HEK293 (cell line): ENCODE data around the gene TECR.

Source experiments
- EGR2 ChIP-seq: fragments of 450-650 bp; formaldehyde crosslinking; IDR thresholded peaks from 2 replicates; pipeline ENCODE4 v1.5.1; 2016; ENCODE audit warnings: low read depth, missing biosample characterization, missing genetic modification characterization
- GLIS1 ChIP-seq: fragments of 450-650 bp; formaldehyde crosslinking; IDR thresholded peaks from 2 replicates; pipeline ENCODE4 v1.5.1; 2016; ENCODE audit warnings: missing biosample characterization, missing genetic modification characterization
- GLIS2 ChIP-seq: fragments of 450-650 bp; formaldehyde crosslinking; IDR thresholded peaks from 2 replicates; pipeline ENCODE4 v1.5.1; 2016; ENCODE audit warnings: missing biosample characterization, missing genetic modification characterization
- KLF10 ChIP-seq: fragments of 450-650 bp; IDR thresholded peaks from 2 replicates; pipeline ENCODE4 v1.5.1; 2018; ENCODE audit warnings: missing biosample characterization, mild to moderate bottlenecking, missing genetic modification characterization
- KLF8 ChIP-seq: fragments of 450-650 bp; formaldehyde crosslinking; IDR thresholded peaks from 2 replicates; pipeline ENCODE4 v1.5.1; 2016; ENCODE audit warnings: missing biosample characterization, missing genetic modification characterization
- OVOL3 ChIP-seq: fragments of 450-650 bp; formaldehyde crosslinking; IDR thresholded peaks from 2 replicates; pipeline ENCODE4 v1.5.1; 2016; ENCODE audit warnings: missing biosample characterization, missing genetic modification characterization
- REPIN1 ChIP-seq: fragments of 450-650 bp; formaldehyde crosslinking; IDR thresholded peaks from 2 replicates; pipeline ENCODE4 v1.5.1; 2017; ENCODE audit warnings: missing biosample characterization, missing genetic modification characterization, low read depth
- SP2 ChIP-seq: fragments of 450-650 bp; formaldehyde crosslinking; IDR thresholded peaks from 2 replicates; pipeline ENCODE4 v1.5.1; 2016; ENCODE audit warnings: missing biosample characterization, missing genetic modification characterization
- SP7 ChIP-seq: fragments of 450-650 bp; formaldehyde crosslinking; IDR thresholded peaks from 2 replicates; pipeline ENCODE4 v1.5.1; 2016; ENCODE audit warnings: missing biosample characterization, missing genetic modification characterization
- TCF7L2 ChIP-seq: IDR thresholded peaks from 2 replicates; pipeline ENCODE4 v1.6.1; 2011; ENCODE audit warnings: low read depth, mild to moderate bottlenecking, inconsistent platforms, low read length, moderate library complexity, borderline replicate concordance
- YY1 ChIP-seq: fragments of 450-650 bp; formaldehyde crosslinking; IDR thresholded peaks from 2 replicates; pipeline ENCODE4 v1.5.1; 2018; ENCODE audit warnings: missing biosample characterization, missing genetic modification characterization
- ZBTB21 ChIP-seq: fragments of 450-650 bp; formaldehyde crosslinking; IDR thresholded peaks from 2 replicates; pipeline ENCODE4 v1.5.1; 2017; ENCODE audit warnings: missing biosample characterization, missing genetic modification characterization
- ZBTB8A ChIP-seq: fragments of 450-650 bp; formaldehyde crosslinking; IDR thresholded peaks from 2 replicates; pipeline ENCODE4 v1.5.1; 2016; ENCODE audit warnings: missing biosample characterization, missing genetic modification characterization
- ZFP3 ChIP-seq: fragments of 450-650 bp; formaldehyde crosslinking; IDR thresholded peaks from 2 replicates; pipeline ENCODE4 v1.5.1; 2016; ENCODE audit warnings: low read depth, missing biosample characterization, missing genetic modification characterization
- ZNF121 ChIP-seq: fragments of 450-650 bp; formaldehyde crosslinking; IDR thresholded peaks from 2 replicates; pipeline ENCODE4 v1.5.1; 2016; ENCODE audit warnings: missing biosample characterization, missing genetic modification characterization
- ZNF157 ChIP-seq: fragments of 450-650 bp; formaldehyde crosslinking; IDR thresholded peaks from 2 replicates; pipeline ENCODE4 v1.5.1; 2016; ENCODE audit warnings: missing biosample characterization, missing genetic modification characterization
- ZNF16 ChIP-seq: fragments of 450-650 bp; formaldehyde crosslinking; IDR thresholded peaks from 2 replicates; pipeline ENCODE4 v1.5.1; 2016; ENCODE audit warnings: low read depth, missing biosample characterization, missing genetic modification characterization
- ZNF174 ChIP-seq: fragments of 450-650 bp; formaldehyde crosslinking; IDR thresholded peaks from 2 replicates; pipeline ENCODE4 v1.5.0; 2017; ENCODE audit warnings: missing biosample characterization, mild to moderate bottlenecking, missing genetic modification characterization
- ZNF302 ChIP-seq: fragments of 450-650 bp; formaldehyde crosslinking; IDR thresholded peaks from 2 replicates; pipeline ENCODE4 v1.5.1; 2016; ENCODE audit warnings: missing biosample characterization, missing genetic modification characterization, low read depth
- ZNF335 ChIP-seq: fragments of 450-650 bp; formaldehyde crosslinking; conservative IDR thresholded peaks from 2 replicates; pipeline ENCODE4 v1.5.1; 2016; ENCODE audit warnings: missing biosample characterization, missing genetic modification characterization
- ZNF394 ChIP-seq: fragments of 450-650 bp; formaldehyde crosslinking; IDR thresholded peaks from 2 replicates; pipeline ENCODE4 v1.5.1; 2016; ENCODE audit warnings: missing biosample characterization, missing genetic modification characterization, mild to moderate bottlenecking, moderate library complexity, borderline replicate concordance
- ZNF48 ChIP-seq: fragments of 450-650 bp; formaldehyde crosslinking; IDR thresholded peaks from 2 replicates; pipeline ENCODE4 v1.5.1; 2016; ENCODE audit warnings: missing biosample characterization, missing genetic modification characterization
- ZNF529 ChIP-seq: fragments of 450-650 bp; formaldehyde crosslinking; IDR thresholded peaks from 2 replicates; pipeline ENCODE4 v1.5.1; 2017; ENCODE audit warnings: missing genetic modification characterization, missing biosample characterization; ENCODE audit not compliant: insufficient replicate concordance
- ZNF561 ChIP-seq: fragments of 450-650 bp; IDR thresholded peaks from 2 replicates; pipeline ENCODE4 v1.5.1; 2018; ENCODE audit warnings: missing biosample characterization, missing genetic modification characterization, borderline replicate concordance
- ZNF571 ChIP-seq: fragments of 450-650 bp; formaldehyde crosslinking; IDR thresholded peaks from 2 replicates; pipeline ENCODE4 v1.5.0; 2017; ENCODE audit warnings: missing biosample characterization, missing genetic modification characterization
- ZNF600 ChIP-seq: fragments of 450-650 bp; formaldehyde crosslinking; IDR thresholded peaks from 2 replicates; pipeline ENCODE4 v1.5.1; 2016; ENCODE audit warnings: missing biosample characterization, missing genetic modification characterization
- ZNF629 ChIP-seq: fragments of 450-650 bp; formaldehyde crosslinking; IDR thresholded peaks from 2 replicates; pipeline ENCODE4 v1.5.1; 2017; ENCODE audit warnings: missing biosample characterization, missing genetic modification characterization
- ZNF654 ChIP-seq: fragments of 450-650 bp; formaldehyde crosslinking; IDR thresholded peaks from 2 replicates; pipeline ENCODE4 v1.5.1; 2016; ENCODE audit warnings: low read depth, missing biosample characterization, missing genetic modification characterization
- ZNF777 ChIP-seq: fragments of 450-650 bp; formaldehyde crosslinking; IDR thresholded peaks from 2 replicates; pipeline ENCODE4 v1.5.1; 2017; ENCODE audit warnings: missing biosample characterization, missing genetic modification characterization, borderline replicate concordance
- TF ChIP-seq, protein P1 (sequence below): fragments of 450-650 bp; IDR thresholded peaks from 2 replicates; pipeline ENCODE4 v1.5.1; 2018; ENCODE audit warnings: missing biosample characterization, mild to moderate bottlenecking, missing genetic modification characterization
- TF ChIP-seq, protein P2 (sequence below): fragments of 450-650 bp; formaldehyde crosslinking; IDR thresholded peaks from 2 replicates; pipeline ENCODE4 v1.5.1; 2016; ENCODE audit warnings: missing biosample characterization, missing genetic modification characterization
- TF ChIP-seq, protein P3 (sequence below): fragments of 450-650 bp; formaldehyde crosslinking; IDR thresholded peaks from 2 replicates; pipeline ENCODE4 v1.5.1; 2016; ENCODE audit warnings: missing biosample characterization, missing genetic modification characterization, low read depth
- TF ChIP-seq, protein P4 (sequence below): fragments of 450-650 bp; formaldehyde crosslinking; IDR thresholded peaks from 2 replicates; pipeline ENCODE4 v1.5.1; 2017; ENCODE audit warnings: missing biosample characterization, missing genetic modification characterization

The TECR gene

DNA sequence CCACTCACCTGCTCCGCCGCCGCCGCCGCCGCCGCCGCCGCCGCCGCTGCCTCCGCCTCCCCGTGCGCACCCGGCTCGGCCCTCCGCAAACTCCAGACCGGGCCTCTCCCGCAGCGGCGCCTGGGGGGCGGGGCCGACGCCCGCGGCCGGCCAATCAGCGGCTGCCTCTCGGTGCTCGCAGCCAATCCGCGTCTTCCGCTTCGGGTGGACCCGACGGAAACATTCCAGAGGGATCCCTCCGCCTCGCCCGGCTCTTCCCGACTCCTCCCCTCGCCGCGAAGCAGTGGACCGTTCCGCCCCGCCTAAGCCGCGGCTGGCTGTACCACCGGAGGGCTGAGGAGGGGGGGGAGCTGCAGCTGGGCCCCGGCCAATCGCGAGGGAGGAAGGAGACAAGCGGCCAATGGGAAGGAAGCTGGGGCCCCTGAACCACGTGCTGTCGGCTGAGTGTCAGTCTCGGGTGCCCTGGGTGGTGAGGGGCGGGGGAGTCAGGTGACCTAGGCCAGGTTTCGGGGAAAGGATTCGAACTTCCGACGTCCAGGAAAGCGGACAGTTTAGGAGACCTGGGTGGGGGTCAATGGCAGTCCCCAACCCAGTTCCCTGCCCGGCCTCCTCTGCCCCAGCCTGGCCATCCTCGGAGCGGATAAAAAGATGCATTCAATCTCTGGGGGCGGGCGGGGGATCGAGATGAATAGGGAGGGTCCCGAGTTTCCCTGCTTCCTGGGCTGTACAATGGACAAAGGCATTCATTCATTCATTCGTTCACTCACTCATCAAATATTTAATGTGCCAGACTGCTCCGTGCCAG is 33.2 kb upstream of the TECR start, which contains the start of gene GIPC1 (continued):
- TF ChIP-seq, protein P1, sequence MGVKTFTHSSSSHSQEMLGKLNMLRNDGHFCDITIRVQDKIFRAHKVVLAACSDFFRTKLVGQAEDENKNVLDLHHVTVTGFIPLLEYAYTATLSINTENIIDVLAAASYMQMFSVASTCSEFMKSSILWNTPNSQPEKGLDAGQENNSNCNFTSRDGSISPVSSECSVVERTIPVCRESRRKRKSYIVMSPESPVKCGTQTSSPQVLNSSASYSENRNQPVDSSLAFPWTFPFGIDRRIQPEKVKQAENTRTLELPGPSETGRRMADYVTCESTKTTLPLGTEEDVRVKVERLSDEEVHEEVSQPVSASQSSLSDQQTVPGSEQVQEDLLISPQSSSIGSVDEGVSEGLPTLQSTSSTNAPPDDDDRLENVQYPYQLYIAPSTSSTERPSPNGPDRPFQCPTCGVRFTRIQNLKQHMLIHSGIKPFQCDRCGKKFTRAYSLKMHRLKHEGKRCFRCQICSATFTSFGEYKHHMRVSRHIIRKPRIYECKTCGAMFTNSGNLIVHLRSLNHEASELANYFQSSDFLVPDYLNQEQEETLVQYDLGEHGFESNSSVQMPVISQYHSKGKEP = no peak; the same call in 1 of the 2 replicates
- peak; percentile 45; the same call in 1 of the 2 replicates for TF ChIP-seq ZNF394 (tag by site-specific recombination)
- no peak for TF ChIP-seq ZNF571 (tag by site-specific recombination)
- TF ChIP-seq SP2 = peak; percentile 98
- no peak for TF ChIP-seq ZFP3 (tag by site-specific recombination)
- no peak for TF ChIP-seq ZNF157 (tag by site-specific recombination)
- TF ChIP-seq SP7 = peak; percentile 77; the same call in 1 of the 2 replicates
- TF ChIP-seq ZBTB21 (tag by site-specific recombination) = peak; percentile 45
- no peak for TF ChIP-seq ZNF654 (tag by site-specific recombination)
- TF ChIP-seq ZNF302 (tag by site-specific recombination) = no peak
- TF ChIP-seq YY1 (tag by site-specific recombination) = no peak
- TF ChIP-seq ZNF48 (tag by site-specific recombination) = no peak
- TF ChIP-seq ZNF777 (tag by site-specific recombination) = peak; percentile 74; the same call in 1 of the 2 replicates
- TF ChIP-seq KLF10 (tag by site-specific recombination) = peak; percentile 85; the same call in 1 of the 2 replicates
- peak; percentile 49 for TF ChIP-seq ZBTB8A (tag by site-specific recombination)
- TF ChIP-seq ZNF335 (tag by site-specific recombination) = peak; percentile 20; the same call in 1 of the 2 replicates
- TF ChIP-seq GLIS1 (tag by site-specific recombination) = peak; percentile 86
- TF ChIP-seq EGR2 = 0 out of 2 replicates have a peak, but pooled peaks have one; percentile 39
- TF ChIP-seq ZNF629 (tag by site-specific recombination) = peak; percentile 75
- TF ChIP-seq KLF8 (tag by site-specific recombination) = peak; percentile 92
- TF ChIP-seq, protein P2, sequence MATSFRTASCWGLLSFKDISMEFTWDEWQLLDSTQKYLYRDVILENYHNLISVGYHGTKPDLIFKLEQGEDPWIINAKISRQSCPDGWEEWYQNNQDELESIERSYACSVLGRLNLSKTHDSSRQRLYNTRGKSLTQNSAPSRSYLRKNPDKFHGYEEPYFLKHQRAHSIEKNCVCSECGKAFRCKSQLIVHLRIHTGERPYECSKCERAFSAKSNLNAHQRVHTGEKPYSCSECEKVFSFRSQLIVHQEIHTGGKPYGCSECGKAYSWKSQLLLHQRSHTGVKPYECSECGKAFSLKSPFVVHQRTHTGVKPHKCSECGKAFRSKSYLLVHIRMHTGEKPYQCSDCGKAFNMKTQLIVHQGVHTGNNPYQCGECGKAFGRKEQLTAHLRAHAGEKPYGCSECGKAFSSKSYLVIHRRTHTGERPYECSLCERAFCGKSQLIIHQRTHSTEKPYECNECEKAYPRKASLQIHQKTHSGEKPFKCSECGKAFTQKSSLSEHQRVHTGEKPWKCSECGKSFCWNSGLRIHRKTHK (tag by site-specific recombination) = no peak
- TF ChIP-seq GLIS2 (tag by site-specific recombination) = peak; percentile 72
- TF ChIP-seq OVOL3 (tag by site-specific recombination) = no peak
- TF ChIP-seq ZNF121 (tag by site-specific recombination) = no peak
- TF ChIP-seq REPIN1 (tag by site-specific recombination) = no peak
- no peak for TF ChIP-seq ZNF16 (tag by site-specific recombination)
- no peak for TF ChIP-seq ZNF529 (tag by site-specific recombination)
- peak; percentile 85; the same call in 1 of the 2 replicates for TF ChIP-seq ZNF561 (tag by site-specific recombination)
- TF ChIP-seq, protein P3, sequence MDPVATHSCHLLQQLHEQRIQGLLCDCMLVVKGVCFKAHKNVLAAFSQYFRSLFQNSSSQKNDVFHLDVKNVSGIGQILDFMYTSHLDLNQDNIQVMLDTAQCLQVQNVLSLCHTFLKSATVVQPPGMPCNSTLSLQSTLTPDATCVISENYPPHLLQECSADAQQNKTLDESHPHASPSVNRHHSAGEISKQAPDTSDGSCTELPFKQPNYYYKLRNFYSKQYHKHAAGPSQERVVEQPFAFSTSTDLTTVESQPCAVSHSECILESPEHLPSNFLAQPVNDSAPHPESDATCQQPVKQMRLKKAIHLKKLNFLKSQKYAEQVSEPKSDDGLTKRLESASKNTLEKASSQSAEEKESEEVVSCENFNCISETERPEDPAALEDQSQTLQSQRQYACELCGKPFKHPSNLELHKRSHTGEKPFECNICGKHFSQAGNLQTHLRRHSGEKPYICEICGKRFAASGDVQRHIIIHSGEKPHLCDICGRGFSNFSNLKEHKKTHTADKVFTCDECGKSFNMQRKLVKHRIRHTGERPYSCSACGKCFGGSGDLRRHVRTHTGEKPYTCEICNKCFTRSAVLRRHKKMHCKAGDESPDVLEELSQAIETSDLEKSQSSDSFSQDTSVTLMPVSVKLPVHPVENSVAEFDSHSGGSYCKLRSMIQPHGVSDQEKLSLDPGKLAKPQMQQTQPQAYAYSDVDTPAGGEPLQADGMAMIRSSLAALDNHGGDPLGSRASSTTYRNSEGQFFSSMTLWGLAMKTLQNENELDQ = no peak
- no peak for TF ChIP-seq ZNF174 (tag by site-specific recombination)
- no peak for TF ChIP-seq TCF7L2
- TF ChIP-seq ZNF600 (tag by site-specific recombination) = peak; percentile 88
- TF ChIP-seq, protein P4, sequence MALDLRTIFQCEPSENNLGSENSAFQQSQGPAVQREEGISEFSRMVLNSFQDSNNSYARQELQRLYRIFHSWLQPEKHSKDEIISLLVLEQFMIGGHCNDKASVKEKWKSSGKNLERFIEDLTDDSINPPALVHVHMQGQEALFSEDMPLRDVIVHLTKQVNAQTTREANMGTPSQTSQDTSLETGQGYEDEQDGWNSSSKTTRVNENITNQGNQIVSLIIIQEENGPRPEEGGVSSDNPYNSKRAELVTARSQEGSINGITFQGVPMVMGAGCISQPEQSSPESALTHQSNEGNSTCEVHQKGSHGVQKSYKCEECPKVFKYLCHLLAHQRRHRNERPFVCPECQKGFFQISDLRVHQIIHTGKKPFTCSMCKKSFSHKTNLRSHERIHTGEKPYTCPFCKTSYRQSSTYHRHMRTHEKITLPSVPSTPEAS (tag by site-specific recombination) = no peak
